GM23338 (cell line): Measurements from ENCODE around the gene NPPA. TPM values are rescaled to one million over a fixed set of nuclear protein-coding genes. Genes with fewer than 3 reads are reported as not detected.

ENCODE experiments used
- ATAC-seq: fragments of 200-7000 bp; cut with Tn5 transposase; 3 replicates; pipeline ENCODE4 v1.9.1; 2020
- DNase-seq: peaks from one replicate; pipeline ENCODE4 v3.0.0-alpha.2; 2015; ENCODE audit warnings: low spot score
- H2AFZ ChIP-seq: fragments of 200-600 bp; sonication (generic); 2 replicates; pipeline ENCODE4 v1.8.0; 2016; ENCODE audit warnings: antibody characterized with exemption, mild to moderate bottlenecking, moderate library complexity
- H3F3A ChIP-seq: fragments of 200-600 bp; sonication (generic); replicated peaks from 2 replicates; pipeline ENCODE4 v1.8.0; 2017; ENCODE audit warnings: antibody characterized with exemption, mixed run types, low read depth
- H3K27ac ChIP-seq: fragments of 200-600 bp; sonication (generic); 2 replicates; pipeline ENCODE4 v1.6.1; 2016; ENCODE audit warnings: low read depth
- H3K27me3 ChIP-seq: fragments of 200-600 bp; sonication (generic); 2 replicates; pipeline ENCODE4 v1.8.0; 2016; ENCODE audit warnings: mild to moderate bottlenecking, mixed run types, moderate library complexity; ENCODE audit not compliant: insufficient read depth
- H3K36me3 ChIP-seq: fragments of 200-600 bp; sonication (generic); 2 replicates; pipeline ENCODE4 v1.8.0; 2016; ENCODE audit warnings: mild to moderate bottlenecking; ENCODE audit not compliant: insufficient read depth
- H3K4me1 ChIP-seq: fragments of 200-600 bp; sonication (generic); 2 replicates; pipeline ENCODE4 v1.8.0; 2016; ENCODE audit warnings: mild to moderate bottlenecking, moderate library complexity; ENCODE audit not compliant: insufficient read depth
- H3K4me2 ChIP-seq: fragments of 200-600 bp; sonication (generic); 2 replicates; pipeline ENCODE4 v1.7.1; 2017; ENCODE audit warnings: mixed run types
- H3K4me3 ChIP-seq: fragments of 200-600 bp; sonication (generic); 2 replicates; pipeline ENCODE4 v1.6.1; 2016; ENCODE audit warnings: mixed run types
- H3K79me2 ChIP-seq: fragments of 200-600 bp; sonication (generic); replicated peaks from 2 replicates; pipeline ENCODE4 v1.8.0; 2017; ENCODE audit warnings: mild to moderate bottlenecking; ENCODE audit not compliant: insufficient read depth
- H3K9me2 ChIP-seq: fragments of 200-600 bp; sonication (generic); 2 replicates; pipeline ENCODE4 v1.8.0; 2017; ENCODE audit not compliant: insufficient read depth
- H4K20me1 ChIP-seq: fragments of 200-600 bp; sonication (generic); replicated peaks from 2 replicates; pipeline ENCODE4 v1.8.0; 2017; ENCODE audit warnings: mild to moderate bottlenecking; ENCODE audit not compliant: insufficient read depth
- H3K27ac Mint-ChIP-seq: 2 replicates; pipeline ENCODE4 v1.8.0; 2020; ENCODE audit warnings: inconsistent platforms, mild to moderate bottlenecking, moderate library complexity, mixed read lengths
- H3K27me3 Mint-ChIP-seq: 3 replicates; pipeline ENCODE4 v1.8.0; 2022; ENCODE audit warnings: low read depth, mild to moderate bottlenecking, moderate library complexity, mixed read lengths, inconsistent platforms; ENCODE audit not compliant: insufficient read depth, poor library complexity
- H3K36me3 Mint-ChIP-seq: 3 replicates; pipeline ENCODE4 v1.8.0; 2021; ENCODE audit warnings: low read depth, mild to moderate bottlenecking, inconsistent platforms, moderate library complexity, mixed read lengths
- H3K4me1 Mint-ChIP-seq: 3 replicates; pipeline ENCODE4 v1.8.0; 2020; ENCODE audit warnings: mild to moderate bottlenecking, inconsistent platforms, mixed read lengths
- H3K4me3 Mint-ChIP-seq: 3 replicates; pipeline ENCODE4 v1.8.0; 2021; ENCODE audit warnings: moderate library complexity, mild to moderate bottlenecking, inconsistent platforms, mixed read lengths
- H3K9me3 Mint-ChIP-seq: 3 replicates; pipeline ENCODE4 v1.8.0; 2020; ENCODE audit warnings: moderate library complexity, mild to moderate bottlenecking, inconsistent platforms, mixed read lengths
- CREB1 ChIP-seq: fragments of 250-450 bp; sonication (Bioruptor Pico); IDR thresholded peaks from 2 replicates; pipeline ENCODE4 v1.5.0; 2020; ENCODE audit warnings: low read depth, mild to moderate bottlenecking, moderate library complexity
- JUNB ChIP-seq: IDR thresholded peaks from one replicate; pipeline ENCODE4 v1.6.1; 2016; ENCODE audit warnings: antibody characterized with exemption; ENCODE audit not compliant: unreplicated experiment
- NANOG ChIP-seq: IDR thresholded peaks from 2 replicates; pipeline ENCODE4 v1.6.1; 2016; ENCODE audit warnings: antibody characterized with exemption, borderline replicate concordance
- POLR2AphosphoS5 ChIP-seq: IDR thresholded peaks from 2 replicates; pipeline ENCODE4 v1.6.1; 2016; ENCODE audit warnings: antibody characterized with exemption, low read depth
- STAT1 ChIP-seq: IDR thresholded peaks from one replicate; pipeline ENCODE4 v1.6.1; 2016; ENCODE audit warnings: antibody characterized with exemption; ENCODE audit not compliant: unreplicated experiment
- polyA plus RNA-seq: library from polyadenylated mRNA; unstranded; fragments of >200 nt; fragmentation: Nextera tagmentation; extraction: Ambion mirVana; gene quantifications from 2 replicates; pipeline ENCODE4 v1.2.1, GENCODE V29; 2016
- total RNA-seq: library from RNA; depleted of rRNA; stranded (reverse); fragments of >200 nt; shearing (Covaris generic); gene quantifications from 2 replicates; pipeline ENCODE4 v1.2.3, GENCODE V29; 2014
- TF ChIP-seq, protein P1 (sequence below), 2 experiments: fragments of 200-600 bp in 1 of 2; sonication (generic) in 1 of 2; conservative IDR thresholded peaks; 2 replicates each; pipeline versions ENCODE4 v1.5.1 to v1.6.1; 2016 to 2017; ENCODE audit warnings: antibody characterized with exemption in 2 of 2, low read depth in 2 of 2, mild to moderate bottlenecking in 2 of 2, moderate library complexity in 1 of 2
- TF ChIP-seq, protein P2 (sequence below): IDR thresholded peaks from one replicate; pipeline ENCODE4 v1.6.1; 2018; ENCODE audit warnings: antibody characterized with exemption; ENCODE audit not compliant: unreplicated experiment

NPPA gene
- total and polyA plus RNA-seq, 2 experiments from 2014 or later = 0.29 TPM; not detected in 1

DNA sequence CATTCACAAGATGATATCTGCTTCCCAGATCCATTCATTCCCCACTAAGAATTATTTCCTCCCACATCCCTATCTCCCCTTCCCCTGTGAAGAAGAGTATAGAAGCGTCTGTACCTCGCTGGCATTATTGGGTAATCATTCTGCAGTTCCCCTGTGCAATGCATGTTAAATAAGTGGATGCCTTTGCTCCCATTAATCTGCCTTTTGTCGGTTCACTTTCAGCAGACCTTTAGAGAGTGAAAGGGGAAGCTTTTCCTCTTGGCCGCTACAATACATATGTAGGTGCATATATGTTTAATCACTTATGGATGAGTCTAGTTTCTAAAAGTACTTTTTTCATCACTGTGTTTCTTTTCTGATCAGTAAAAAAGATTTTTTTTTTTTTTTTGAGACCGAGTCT, 34.6 kb downstream of the NPPA start (continued):
- TF ChIP-seq JUNB (no peak), CREB1 (no peak), POLR2AphosphoS5 (no peak), STAT1 (no peak)
- TF ChIP-seq, protein P1, sequence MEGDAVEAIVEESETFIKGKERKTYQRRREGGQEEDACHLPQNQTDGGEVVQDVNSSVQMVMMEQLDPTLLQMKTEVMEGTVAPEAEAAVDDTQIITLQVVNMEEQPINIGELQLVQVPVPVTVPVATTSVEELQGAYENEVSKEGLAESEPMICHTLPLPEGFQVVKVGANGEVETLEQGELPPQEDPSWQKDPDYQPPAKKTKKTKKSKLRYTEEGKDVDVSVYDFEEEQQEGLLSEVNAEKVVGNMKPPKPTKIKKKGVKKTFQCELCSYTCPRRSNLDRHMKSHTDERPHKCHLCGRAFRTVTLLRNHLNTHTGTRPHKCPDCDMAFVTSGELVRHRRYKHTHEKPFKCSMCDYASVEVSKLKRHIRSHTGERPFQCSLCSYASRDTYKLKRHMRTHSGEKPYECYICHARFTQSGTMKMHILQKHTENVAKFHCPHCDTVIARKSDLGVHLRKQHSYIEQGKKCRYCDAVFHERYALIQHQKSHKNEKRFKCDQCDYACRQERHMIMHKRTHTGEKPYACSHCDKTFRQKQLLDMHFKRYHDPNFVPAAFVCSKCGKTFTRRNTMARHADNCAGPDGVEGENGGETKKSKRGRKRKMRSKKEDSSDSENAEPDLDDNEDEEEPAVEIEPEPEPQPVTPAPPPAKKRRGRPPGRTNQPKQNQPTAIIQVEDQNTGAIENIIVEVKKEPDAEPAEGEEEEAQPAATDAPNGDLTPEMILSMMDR (conservative IDR thresholded peaks at IDR 0.05; ENCODE audit: low read depth in 2 of 2) = no peak

DNA sequence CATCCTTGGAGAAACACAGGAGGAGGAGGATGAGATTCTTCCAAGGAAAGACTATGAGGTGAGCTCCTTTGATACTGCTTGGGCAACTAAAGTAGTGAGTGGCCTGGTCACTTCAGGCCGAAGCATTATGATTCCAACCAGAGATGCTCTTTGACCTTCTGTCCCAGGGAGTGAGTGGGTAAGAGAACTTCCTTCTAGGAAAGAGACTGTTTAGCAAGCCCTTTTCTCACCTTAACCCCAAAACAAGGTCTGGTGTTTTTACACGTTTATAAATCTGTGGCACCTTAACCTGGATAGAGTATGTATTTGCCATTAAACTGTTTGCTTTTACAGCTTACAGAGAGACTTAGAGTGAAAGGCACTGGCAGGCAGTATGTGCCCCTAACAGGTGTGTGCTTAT, 40.5 kb downstream of the NPPA start:
- H3K27ac ChIP-seq = no peak overlapping the region
- no peaks in the 10 kb centered on the region for H3K9me2 ChIP-seq
- no peaks in the 10 kb centered on the region for H3K27me3 ChIP-seq
- Mint-ChIP-seq H3K27ac (0 out of 2 replicates have a peak overlapping the region, but pooled peaks have one; percentile 17), H3K36me3 (peaks cover 41% of the 10 kb centered on the region), H3K27me3 (peaks cover 12% of the 10 kb centered on the region), H3K4me1 (peaks cover 51% of the 10 kb centered on the region), H3K9me3 (peaks cover 2% of the 10 kb centered on the region; the same call in 1 of the 3 replicates), H3K4me3 (peak overlapping the region; percentile 92)
- ATAC-seq (no peak), DNase-seq (no peak)
- H3K4me1 ChIP-seq = peaks cover 36% of the 10 kb centered on the region
- peak overlapping the region; percentile 100 for H3K4me2 ChIP-seq
- H3K4me3 ChIP-seq = peak overlapping the region; percentile 98
- peaks cover 17% of the 10 kb centered on the region for H3K36me3 ChIP-seq
- H2AFZ ChIP-seq = no peak overlapping the region
- TF ChIP-seq, protein P1 (conservative IDR thresholded peaks at IDR 0.05; ENCODE audit: low read depth in 2 of 2) = no peak
- TF ChIP-seq NANOG = no peak
- H4K20me1 ChIP-seq = peaks cover 16% of the 10 kb centered on the region
- peaks cover 21% of the 10 kb centered on the region; the same call in 1 of the 2 replicates for H3F3A ChIP-seq
- H3K79me2 ChIP-seq = peaks cover 69% of the 10 kb centered on the region

DNA sequence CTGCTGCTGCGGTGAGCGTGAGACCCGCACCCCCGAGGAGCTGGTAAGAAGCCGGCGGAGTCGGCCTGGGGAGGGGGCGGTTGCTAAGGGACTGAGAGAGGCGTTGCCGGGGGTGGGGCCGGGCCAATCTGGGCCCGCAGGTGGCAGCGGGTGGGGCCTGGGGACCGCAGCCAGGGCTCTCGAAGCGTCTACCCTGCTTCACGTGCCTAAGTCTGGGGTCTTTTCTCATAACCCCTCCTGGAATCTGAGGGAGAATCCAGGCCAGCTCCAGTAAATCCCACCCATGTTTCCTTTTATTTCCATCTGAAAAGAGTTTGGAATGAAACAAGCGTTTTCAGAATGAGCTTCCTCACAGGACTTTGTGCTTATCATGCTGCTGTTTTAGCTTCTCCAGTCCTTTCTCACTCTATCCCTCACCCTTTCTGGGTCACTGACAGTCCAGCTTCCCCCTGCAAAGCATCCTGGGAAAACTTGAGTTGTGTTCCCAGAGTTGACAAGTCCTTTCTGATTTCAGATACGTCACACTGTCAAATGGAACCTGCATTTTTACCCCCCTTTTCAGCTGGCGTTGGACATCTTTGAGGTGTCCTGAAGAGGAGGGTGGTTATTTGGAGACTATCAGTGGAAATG, 41.2 kb downstream of the NPPA start:
- Mint-ChIP-seq H3K4me3 (peak overlapping the region; percentile 92), H3K4me1 (peaks cover 53% of the 10 kb centered on the region), H3K27me3 (peaks cover 12% of the 10 kb centered on the region), H3K36me3 (peaks cover 36% of the 10 kb centered on the region), H3K27ac (peak overlapping the region; percentile 96), H3K9me3 (peaks cover 2% of the 10 kb centered on the region; the same call in 1 of the 3 replicates)
- ATAC-seq = peak; percentile 15
- H3F3A ChIP-seq = peaks cover 22% of the 10 kb centered on the region; the same call in 1 of the 2 replicates
- H3K27ac ChIP-seq = peak overlapping the region; percentile 76; the same call in 1 of the 2 replicates
- H4K20me1 ChIP-seq = peaks cover 16% of the 10 kb centered on the region
- H3K27me3 ChIP-seq = no peaks in the 10 kb centered on the region
- H3K36me3 ChIP-seq = peaks cover 13% of the 10 kb centered on the region
- peak overlapping the region; percentile 98 for H3K4me3 ChIP-seq
- H3K79me2 ChIP-seq = peaks cover 62% of the 10 kb centered on the region
- H2AFZ ChIP-seq = peak overlapping the region; percentile 87
- peaks cover 36% of the 10 kb centered on the region for H3K4me1 ChIP-seq
- H3K9me2 ChIP-seq = no peaks in the 10 kb centered on the region
- DNase-seq = no peak
- H3K4me2 ChIP-seq = peak overlapping the region; percentile 100
- TF ChIP-seq JUNB = no peak
- TF ChIP-seq POLR2AphosphoS5 = no peak
- no peak for TF ChIP-seq NANOG
- TF ChIP-seq, protein P2, sequence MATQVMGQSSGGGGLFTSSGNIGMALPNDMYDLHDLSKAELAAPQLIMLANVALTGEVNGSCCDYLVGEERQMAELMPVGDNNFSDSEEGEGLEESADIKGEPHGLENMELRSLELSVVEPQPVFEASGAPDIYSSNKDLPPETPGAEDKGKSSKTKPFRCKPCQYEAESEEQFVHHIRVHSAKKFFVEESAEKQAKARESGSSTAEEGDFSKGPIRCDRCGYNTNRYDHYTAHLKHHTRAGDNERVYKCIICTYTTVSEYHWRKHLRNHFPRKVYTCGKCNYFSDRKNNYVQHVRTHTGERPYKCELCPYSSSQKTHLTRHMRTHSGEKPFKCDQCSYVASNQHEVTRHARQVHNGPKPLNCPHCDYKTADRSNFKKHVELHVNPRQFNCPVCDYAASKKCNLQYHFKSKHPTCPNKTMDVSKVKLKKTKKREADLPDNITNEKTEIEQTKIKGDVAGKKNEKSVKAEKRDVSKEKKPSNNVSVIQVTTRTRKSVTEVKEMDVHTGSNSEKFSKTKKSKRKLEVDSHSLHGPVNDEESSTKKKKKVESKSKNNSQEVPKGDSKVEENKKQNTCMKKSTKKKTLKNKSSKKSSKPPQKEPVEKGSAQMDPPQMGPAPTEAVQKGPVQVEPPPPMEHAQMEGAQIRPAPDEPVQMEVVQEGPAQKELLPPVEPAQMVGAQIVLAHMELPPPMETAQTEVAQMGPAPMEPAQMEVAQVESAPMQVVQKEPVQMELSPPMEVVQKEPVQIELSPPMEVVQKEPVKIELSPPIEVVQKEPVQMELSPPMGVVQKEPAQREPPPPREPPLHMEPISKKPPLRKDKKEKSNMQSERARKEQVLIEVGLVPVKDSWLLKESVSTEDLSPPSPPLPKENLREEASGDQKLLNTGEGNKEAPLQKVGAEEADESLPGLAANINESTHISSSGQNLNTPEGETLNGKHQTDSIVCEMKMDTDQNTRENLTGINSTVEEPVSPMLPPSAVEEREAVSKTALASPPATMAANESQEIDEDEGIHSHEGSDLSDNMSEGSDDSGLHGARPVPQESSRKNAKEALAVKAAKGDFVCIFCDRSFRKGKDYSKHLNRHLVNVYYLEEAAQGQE = no peak
